ENCODE data around the gene ABCC8.

DNA sequence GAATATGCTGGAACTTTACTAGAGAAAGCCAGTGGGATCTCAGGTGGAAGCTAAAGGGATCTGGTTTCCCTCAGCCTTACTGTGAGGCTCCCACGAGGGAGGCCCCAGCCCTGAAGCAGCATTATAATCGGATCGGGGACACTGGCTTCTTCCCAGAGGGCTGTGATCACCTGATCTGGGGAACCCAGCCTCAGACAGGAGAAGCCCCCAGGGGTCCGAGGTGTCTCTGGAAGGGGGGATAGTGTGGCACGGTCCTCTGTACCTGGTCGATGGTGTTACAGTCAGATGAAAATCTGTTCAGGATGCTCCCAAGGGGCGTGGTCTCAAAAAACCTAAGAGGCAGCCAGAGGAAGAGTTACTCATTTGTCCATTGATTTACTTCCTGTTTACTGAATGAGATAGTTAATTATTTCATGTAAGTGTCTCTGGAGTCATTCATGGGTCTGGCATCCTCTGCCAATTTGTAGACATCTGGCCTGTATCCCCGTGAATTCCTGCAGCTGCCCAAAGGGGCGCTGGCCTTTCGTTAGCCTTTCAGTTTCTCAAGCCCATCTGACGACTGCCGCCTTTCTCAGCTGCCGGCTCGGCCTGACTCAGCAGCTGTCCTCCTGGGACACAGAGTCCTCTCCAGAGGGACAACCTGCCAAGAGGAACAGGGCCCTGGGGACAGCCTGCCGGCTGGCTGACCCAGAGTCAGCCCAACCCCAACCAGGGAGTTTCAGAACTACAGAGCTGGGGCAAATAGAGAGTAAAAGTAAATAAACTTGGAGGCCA lies 71.2 kb downstream of the ABCC8 start:
- TF ChIP-seq POLR2A (IDR thresholded peaks at IDR 0.05): no peak
- TF ChIP-seq, protein P1, sequence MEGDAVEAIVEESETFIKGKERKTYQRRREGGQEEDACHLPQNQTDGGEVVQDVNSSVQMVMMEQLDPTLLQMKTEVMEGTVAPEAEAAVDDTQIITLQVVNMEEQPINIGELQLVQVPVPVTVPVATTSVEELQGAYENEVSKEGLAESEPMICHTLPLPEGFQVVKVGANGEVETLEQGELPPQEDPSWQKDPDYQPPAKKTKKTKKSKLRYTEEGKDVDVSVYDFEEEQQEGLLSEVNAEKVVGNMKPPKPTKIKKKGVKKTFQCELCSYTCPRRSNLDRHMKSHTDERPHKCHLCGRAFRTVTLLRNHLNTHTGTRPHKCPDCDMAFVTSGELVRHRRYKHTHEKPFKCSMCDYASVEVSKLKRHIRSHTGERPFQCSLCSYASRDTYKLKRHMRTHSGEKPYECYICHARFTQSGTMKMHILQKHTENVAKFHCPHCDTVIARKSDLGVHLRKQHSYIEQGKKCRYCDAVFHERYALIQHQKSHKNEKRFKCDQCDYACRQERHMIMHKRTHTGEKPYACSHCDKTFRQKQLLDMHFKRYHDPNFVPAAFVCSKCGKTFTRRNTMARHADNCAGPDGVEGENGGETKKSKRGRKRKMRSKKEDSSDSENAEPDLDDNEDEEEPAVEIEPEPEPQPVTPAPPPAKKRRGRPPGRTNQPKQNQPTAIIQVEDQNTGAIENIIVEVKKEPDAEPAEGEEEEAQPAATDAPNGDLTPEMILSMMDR (IDR thresholded peaks at IDR 0.05): no peak
